Esophagus squamous epithelium (tissue), 5 donors: Measurements from ENCODE around the gene LCOR. TPM values are rescaled to one million over a fixed set of nuclear protein-coding genes. Genes with fewer than 3 reads are reported as not detected.

ENCODE experiments used
- DNase-seq: peaks from one replicate; lab custom pipeline; 2025; lab: John Stamatoyannopoulos, UW
- H3K27ac ChIP-seq, 4 donors: fragments of 200-600 bp; sonication (generic); one replicate each; pipeline ENCODE4 v1.5.1; 2016 to 2019; ENCODE audit warnings: mild to moderate bottlenecking in 1 of 4
- H3K27me3 ChIP-seq, 4 donors: fragments of 200-600 bp; sonication (generic); 1 replicate in 3 of 4; 2 replicates in 1 of 4; pipeline versions ENCODE4 v1.5.1 to v1.6.0; 2017 to 2021; ENCODE audit warnings: antibody characterized with exemption in 1 of 4
- H3K36me3 ChIP-seq, 3 donors: fragments of 200-600 bp; sonication (generic); one replicate each; pipeline ENCODE4 v1.5.1; 2016 to 2019
- H3K4me1 ChIP-seq, 3 donors: fragments of 200-600 bp; sonication (generic); one replicate each; pipeline ENCODE4 v1.5.1; 2017 to 2019
- H3K4me3 ChIP-seq, 4 donors: fragments of 200-600 bp; sonication (generic); 1 replicate in 3 of 4; 2 replicates in 1 of 4; pipeline ENCODE4 v1.5.1; 2016 to 2019; ENCODE audit warnings: mild to moderate bottlenecking in 2 of 4, moderate library complexity in 1 of 4
- H3K9me3 ChIP-seq, 3 donors: fragments of 200-600 bp; sonication (generic); one replicate each; pipeline ENCODE4 v1.5.1; 2016 to 2019
- CTCF ChIP-seq, 6 experiments: fragments of 450-650 bp in 4 of 6; fragments of 200-600 bp in 2 of 6; sonication (generic) in 2 of 6; IDR thresholded peaks; one replicate each; pipeline ENCODE4 v1.5.1; 2016 to 2019; ENCODE audit warnings: antibody characterized with exemption in 6 of 6, mild to moderate bottlenecking in 4 of 6, moderate library complexity in 4 of 6
- POLR2A ChIP-seq, 4 donors: fragments of 450-650 bp; IDR thresholded peaks; one replicate each; pipeline ENCODE4 v1.6.1; 2017; ENCODE audit warnings: antibody characterized with exemption in 4 of 4, mild to moderate bottlenecking in 4 of 4, moderate library complexity in 3 of 4
- WGBS, 2 donors: methylation state at CpG; one replicate each; pipeline ENCODE4 v1.1.5; 2018; 5-methylcytosine and 5-hydroxymethylcytosine counted together
- intact Hi-C: fragments of 100-400 bp; cut with DNase I; formaldehyde crosslinking; loops from one replicate; pipeline ENCODE4 v1.15.0; 2022
- total RNA-seq, 4 donors: library from RNA; depleted of rRNA; stranded (reverse); fragments of >200 nt; gene quantifications; one replicate each; pipeline ENCODE4 v1.1.0, GENCODE V29; 2016
- donor health status: DM: yes; HTN: yes; CAD: no.

Gene LCOR
- total RNA-seq, 4 donors from 2014 or later: 16.9 to 112 (median 30.4) TPM

- 87% methylated on average over 4 of the region's 4 CpGs for WGBS, 2 donors
- intact Hi-C loops: no loop called here
- Histone ChIP-seq H3K4me1 (peaks cover 0 to 11% (median 0%) of the 10 kb centered on the region in 3 donors), H3K9me3 (no peaks in the 10 kb centered on the region), H3K27ac (no peak overlapping the region), H3K27me3 (no peaks in the 10 kb centered on the region), H3K4me3 (no peak overlapping the region), H3K36me3 (peaks cover 0 to 27% (median 0%) of the 10 kb centered on the region in 3 donors)
- no peak for DNase-seq
- TF ChIP-seq POLR2A (IDR thresholded peaks at IDR 0.05) (no peak), CTCF (IDR thresholded peaks at IDR 0.05) (no peak)
These were observed 72.5 kb downstream of the LCOR start for GRCh38 chr10:96904648-96905047.

- Histone ChIP-seq H3K36me3 (peaks cover 0 to 20% (median 0%) of the 10 kb centered on the region in 3 donors), H3K4me1 (peaks cover 0 to 21% (median 0%) of the 10 kb centered on the region in 3 donors), H3K27ac (no peak overlapping the region), H3K4me3 (no peak overlapping the region), H3K27me3 (no peaks in the 10 kb centered on the region), H3K9me3 (no peaks in the 10 kb centered on the region)
- intact Hi-C loops: no loop called here
- no peak for DNase-seq
- no peak for TF ChIP-seq POLR2A (IDR thresholded peaks at IDR 0.05)
- TF ChIP-seq CTCF (IDR thresholded peaks at IDR 0.05): no peak
These were observed 74.8 kb downstream of the LCOR start for GRCh38 chr10:96906864-96907263.

- Histone ChIP-seq H3K36me3 (peaks cover 0 to 47% (median 0%) of the 10 kb centered on the region in 3 donors), H3K27me3 (no peaks in the 10 kb centered on the region), H3K4me3 (no peak overlapping the region), H3K27ac (no peak overlapping the region), H3K4me1 (peaks cover 0 to 12% (median 0%) of the 10 kb centered on the region in 3 donors), H3K9me3 (no peaks in the 10 kb centered on the region)
- WGBS, 2 donors: 68 to 80% methylated on average over 10 to 13 of the region's 13 CpGs
- TF ChIP-seq POLR2A (IDR thresholded peaks at IDR 0.05) (no peak), CTCF (IDR thresholded peaks at IDR 0.05) (peak in 5 of 6 experiments; percentile 24 to 62 (median 47))
- intact Hi-C loops: no loop called here
- no peak for DNase-seq
These were observed 78.6 kb downstream of the LCOR start for GRCh38 chr10:96910488-96911395.

- H3K27me3 ChIP-seq: no peaks in the 10 kb centered on the region
- DNase-seq: no peak
- intact Hi-C loops: no loop called here
- H3K9me3 ChIP-seq: no peaks in the 10 kb centered on the region
- peaks cover 0 to 61% (median 0%) of the 10 kb centered on the region in 3 donors for H3K36me3 ChIP-seq
- H3K27ac ChIP-seq: no peak overlapping the region
- H3K4me3 ChIP-seq: no peak overlapping the region
- 43 to 59% methylated on average over 3 of the region's 3 CpGs for WGBS, 2 donors
- TF ChIP-seq POLR2A (IDR thresholded peaks at IDR 0.05) (no peak), CTCF (IDR thresholded peaks at IDR 0.05) (no peak)
- peaks cover 0 to 10% (median 0%) of the 10 kb centered on the region in 3 donors for H3K4me1 ChIP-seq
These were observed 80.3 kb downstream of the LCOR start for GRCh38 chr10:96912405-96912804.

- DNase-seq: no peak
- Histone ChIP-seq H3K4me3 (no peak overlapping the region), H3K27ac (no peak overlapping the region), H3K27me3 (no peaks in the 10 kb centered on the region), H3K9me3 (no peaks in the 10 kb centered on the region), H3K4me1 (peaks cover 0 to 10% (median 0%) of the 10 kb centered on the region in 3 donors), H3K36me3 (peaks cover 0 to 48% (median 0%) of the 10 kb centered on the region in 3 donors)
- TF ChIP-seq POLR2A (IDR thresholded peaks at IDR 0.05): no peak
- intact Hi-C loops: no loop called here
- WGBS, 2 donors: 94 to 96% methylated on average over 5 of the region's 5 CpGs
These were observed 81.8 kb downstream of the LCOR start for GRCh38 chr10:96913906-96914305.
